ENCODE results near the gene RERE. TPM values are rescaled to one million over a fixed set of nuclear protein-coding genes. Genes with fewer than 3 reads are reported as not detected.

RERE gene
- total RNA-seq, 1 experiment from 2014 or later = 40.6 TPM

GRCh38 chr1:8652467-8653046 is 164.9 kb downstream of the RERE start:
- H3K4me1 ChIP-seq (ENCODE audit: control insufficient read depth in 1 of 2, insufficient read depth in 2 of 2, low read length in 2 of 2) = no peaks in the 10 kb centered on the region
- TF ChIP-seq YY1 (IDR thresholded peaks at IDR 0.05; ENCODE audit: extremely low read depth, insufficient replicate concordance, low read depth, low read length) (no peak), ZFX (IDR thresholded peaks at IDR 0.05) (no peak), REST (IDR thresholded peaks at IDR 0.05; ENCODE audit: low read depth) (no peak), ATF3 (IDR thresholded peaks at IDR 0.05) (no peak), RAD21 (IDR thresholded peaks at IDR 0.05; ENCODE audit: low read depth) (no peak), POLR2A (IDR thresholded peaks at IDR 0.05; ENCODE audit: borderline replicate concordance, extremely low read depth, insufficient read depth, insufficient read length) (no peak), EZH2phosphoT487 (IDR thresholded peaks at IDR 0.05; ENCODE audit: borderline replicate concordance) (no peak)
- no peak overlapping the region for H3K27ac ChIP-seq (ENCODE audit: low read depth, low read length)
- H3K36me3 ChIP-seq (ENCODE audit: control insufficient read depth in 1 of 2, insufficient read depth in 2 of 2, low read length in 2 of 2) = no peaks in the 10 kb centered on the region; a peak in 1 of 4 replicates
- RAD21 ChIA-PET (ENCODE audit: low non-redundant PET in 1 of 2, low total read pairs in 2 of 2, uncharacterized antibody in 2 of 2, unreplicated experiment in 2 of 2) = no interaction called here
- BruUV-seq (replicated peaks) = no TSS peak
- no peak overlapping the region for H3K9ac ChIP-seq (ENCODE audit: low read length)
- H3K27me3 ChIP-seq (ENCODE audit: insufficient read depth, low read length) = no peaks in the 10 kb centered on the region
- H2AFZ ChIP-seq (ENCODE audit: low read depth, low read length, poor library complexity, severe bottlenecking) = no peak overlapping the region
- peaks cover 21% of the 10 kb centered on the region for H3K79me2 ChIP-seq (ENCODE audit: insufficient read depth, low read length)
- no peak overlapping the region for H3K4me3 ChIP-seq (replicated peaks in 1 of 2; ENCODE audit: low read depth in 1 of 2, low read length in 2 of 2)
- no peak overlapping the region for H3K4me2 ChIP-seq (ENCODE audit: low read length)
- POLR2A ChIA-PET = no interaction called here
- H4K20me1 ChIP-seq (ENCODE audit: insufficient read depth) = peaks cover 4% of the 10 kb centered on the region
- ATAC-seq (no peak), DNase-seq (ENCODE audit: low read depth, low spot score) (no peak)
- intact Hi-C loops (cut with micrococcal nuclease) = no loop called here
- H3K9me2 ChIP-seq (ENCODE audit: insufficient read depth) = no peaks in the 10 kb centered on the region
- CTCF ChIA-PET = no interaction called here
- H3K9me3 ChIP-seq (ENCODE audit: control insufficient read depth in 1 of 2, insufficient read depth in 1 of 2, low read depth in 1 of 2, low read length in 2 of 2) = no peaks in the 10 kb centered on the region
